ENCODE data around the gene DEPDC1B.
"Not testable (repeated sequence)": the region's sequence is repeated elsewhere in the genome, so short reads cannot be mapped to it uniquely, and the experiment has no call there.

Gene DEPDC1B, protein sequence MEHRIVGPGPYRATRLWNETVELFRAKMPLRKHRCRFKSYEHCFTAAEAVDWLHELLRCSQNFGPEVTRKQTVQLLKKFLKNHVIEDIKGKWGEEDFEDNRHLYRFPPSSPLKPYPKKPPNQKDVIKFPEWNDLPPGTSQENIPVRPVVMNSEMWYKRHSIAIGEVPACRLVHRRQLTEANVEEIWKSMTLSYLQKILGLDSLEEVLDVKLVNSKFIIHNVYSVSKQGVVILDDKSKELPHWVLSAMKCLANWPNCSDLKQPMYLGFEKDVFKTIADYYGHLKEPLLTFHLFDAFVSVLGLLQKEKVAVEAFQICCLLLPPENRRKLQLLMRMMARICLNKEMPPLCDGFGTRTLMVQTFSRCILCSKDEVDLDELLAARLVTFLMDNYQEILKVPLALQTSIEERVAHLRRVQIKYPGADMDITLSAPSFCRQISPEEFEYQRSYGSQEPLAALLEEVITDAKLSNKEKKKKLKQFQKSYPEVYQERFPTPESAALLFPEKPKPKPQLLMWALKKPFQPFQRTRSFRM

DNA sequence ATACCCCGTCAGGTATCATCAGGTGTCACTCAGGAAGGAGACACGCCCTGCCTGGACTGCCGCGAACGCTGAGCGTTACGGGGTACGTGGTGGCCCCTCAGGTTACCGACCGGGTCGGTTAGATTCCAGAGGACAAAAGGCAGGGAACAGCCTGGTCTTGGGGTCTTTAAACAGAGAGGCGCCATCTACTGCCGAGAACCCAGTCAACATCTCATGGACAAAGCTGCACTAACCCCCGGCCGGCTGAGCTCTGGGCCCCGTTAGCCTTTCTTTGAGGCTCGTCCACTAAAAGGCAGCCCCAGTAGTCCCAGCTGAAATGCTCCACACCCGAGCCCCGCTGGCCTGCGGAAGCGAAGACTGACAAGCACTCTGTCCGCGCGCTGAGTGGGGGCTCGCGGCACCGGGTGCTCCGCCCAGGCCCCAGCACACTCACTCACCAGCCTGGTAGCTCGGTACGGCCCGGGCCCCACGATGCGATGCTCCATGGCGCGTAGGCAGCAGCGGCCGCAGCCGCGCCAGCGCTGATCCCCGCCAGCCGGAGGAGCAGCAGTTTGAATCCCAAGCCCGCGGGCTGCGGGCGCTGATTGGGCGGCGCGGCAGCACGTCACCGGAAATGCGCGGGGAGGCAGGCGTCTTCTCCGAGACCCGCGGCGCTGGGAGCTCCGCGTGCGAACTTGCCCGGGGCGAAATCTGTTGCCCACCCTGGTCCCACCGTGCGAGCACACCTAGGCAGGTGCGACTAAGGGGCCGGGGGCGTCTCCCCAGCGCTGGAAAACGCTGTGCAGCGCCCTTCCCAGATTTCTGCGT is at the start of gene DEPDC1B:
TSS of gene DEPDC1B (minus strand) at position 558 of the 807 bp plus-strand sequence. CDS start at position 485, 73 bp downstream.
- DNase-seq (ENCODE audit: low read depth) = peak; percentile 67

DNA sequence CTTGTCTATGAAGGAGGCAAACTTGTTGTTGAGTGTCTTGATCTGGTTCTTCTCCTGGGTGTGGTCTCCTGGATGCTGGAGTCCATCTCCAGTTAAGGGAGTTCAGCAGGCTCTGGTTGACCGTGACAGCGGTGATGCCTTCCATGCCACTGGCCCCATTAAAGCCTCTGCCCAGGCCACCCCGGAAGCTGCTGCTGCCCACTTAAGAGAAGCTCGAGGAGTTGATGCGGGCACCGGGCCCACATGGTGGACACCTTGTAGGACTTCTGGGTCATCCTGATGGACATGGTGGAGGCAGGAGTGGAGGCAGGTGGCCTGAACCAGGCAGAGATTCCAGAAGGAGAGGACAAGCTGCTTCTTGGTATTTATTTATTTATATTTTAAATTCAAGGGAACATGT is 44.7 kb upstream of the DEPDC1B start:
- no peak for DNase-seq (ENCODE audit: low read depth)

DNA sequence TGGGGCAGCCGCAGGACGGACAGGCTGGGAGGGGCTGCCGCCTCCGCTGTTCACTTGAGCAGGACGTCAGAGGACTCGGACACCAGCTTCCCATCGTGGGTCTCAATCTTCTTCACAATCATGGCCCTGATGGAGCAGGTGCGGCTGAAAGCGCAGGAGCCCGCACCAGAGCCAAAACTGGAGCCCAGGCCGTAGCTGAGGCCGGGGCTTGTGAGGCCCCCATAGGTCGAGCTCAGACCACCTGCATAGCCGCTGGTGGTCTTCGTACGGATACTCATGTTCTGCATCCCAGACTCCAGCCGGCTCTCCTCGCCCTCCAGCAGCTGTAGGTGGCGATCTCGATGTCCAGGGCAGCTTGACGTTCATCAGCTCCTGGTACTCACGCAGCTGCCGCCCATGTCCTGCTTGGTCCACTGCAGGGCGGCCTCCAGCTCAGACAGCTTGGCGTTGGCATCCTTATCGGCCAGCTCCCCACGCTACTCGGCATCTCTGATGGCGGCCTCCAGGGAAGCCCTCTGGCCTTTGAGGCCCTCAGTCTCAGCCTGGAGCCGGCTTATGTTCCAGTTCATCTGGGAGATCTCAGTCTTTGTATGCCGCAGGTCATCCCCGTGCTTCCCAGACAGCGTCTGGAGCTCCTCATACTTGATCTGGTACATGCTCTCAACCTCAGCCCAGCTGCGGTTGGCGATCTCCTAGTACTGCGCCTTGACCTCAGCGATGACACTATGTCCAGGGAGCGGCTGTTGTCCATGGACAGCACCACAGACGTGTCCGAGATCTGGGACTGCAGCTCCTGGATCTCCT is 43.7 kb upstream of the DEPDC1B start:
- DNase-seq (ENCODE audit: low read depth) = no peak

DNA sequence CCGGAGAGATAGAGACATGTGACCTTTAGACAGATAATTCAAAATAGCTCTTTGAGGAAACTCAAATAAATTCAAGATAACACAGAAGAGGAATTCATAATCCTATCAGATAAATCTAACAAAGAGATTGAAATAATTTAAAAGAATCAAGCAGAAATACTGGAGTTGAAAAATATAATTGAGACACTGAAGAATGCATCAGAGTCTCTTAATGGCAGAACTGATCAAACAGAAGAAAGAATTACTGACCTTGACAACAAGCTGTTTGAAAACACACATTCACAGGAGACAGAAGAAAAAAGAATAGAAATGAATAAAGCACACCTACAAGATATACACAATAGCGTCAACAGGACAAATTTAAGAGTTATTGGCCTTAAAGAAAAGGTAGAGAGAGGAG is 40.4 kb upstream of the DEPDC1B start:
- DNase-seq (ENCODE audit: low read depth) = no peak

DNA sequence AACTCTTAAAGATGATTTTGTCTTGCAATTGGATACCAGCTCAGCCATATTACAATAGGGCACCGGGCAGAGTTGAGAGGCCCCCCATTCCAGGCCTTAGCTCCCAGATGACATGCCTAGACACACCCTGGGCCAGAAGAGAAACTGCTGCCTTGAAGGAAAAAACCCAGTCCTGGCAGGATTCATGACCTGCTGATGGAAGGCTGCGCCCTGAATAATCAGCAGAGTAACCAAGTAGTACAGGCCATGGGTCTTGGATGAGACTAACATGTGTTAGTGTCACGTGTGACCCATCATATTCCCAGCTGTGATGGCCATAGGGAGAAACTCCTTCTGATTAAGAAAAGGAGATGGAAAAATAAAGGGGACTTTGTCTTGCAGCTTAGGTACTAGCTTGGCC is 39.0 kb upstream of the DEPDC1B start:
- no peak for DNase-seq (ENCODE audit: low read depth)

DNA sequence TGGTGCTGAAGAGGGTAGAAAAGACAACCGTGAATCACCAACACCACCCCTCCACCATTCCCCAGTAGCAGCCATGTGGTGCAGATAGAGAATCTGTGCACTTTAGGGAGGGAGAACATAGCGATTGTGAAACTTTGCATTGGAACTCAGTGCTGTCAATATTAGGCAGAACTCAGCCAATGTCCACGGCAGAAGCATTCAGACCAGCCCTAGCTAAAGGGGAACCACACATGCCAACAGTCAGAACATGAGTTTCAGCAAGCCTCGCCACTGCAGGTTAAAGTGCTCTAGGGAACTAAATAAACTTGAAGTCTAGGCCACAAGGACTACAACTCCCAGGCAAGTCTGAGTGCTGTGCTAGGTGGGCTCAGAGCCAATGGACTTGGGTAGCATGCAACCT is 38.5 kb upstream of the DEPDC1B start:
- no peak for DNase-seq (ENCODE audit: low read depth)

DNA sequence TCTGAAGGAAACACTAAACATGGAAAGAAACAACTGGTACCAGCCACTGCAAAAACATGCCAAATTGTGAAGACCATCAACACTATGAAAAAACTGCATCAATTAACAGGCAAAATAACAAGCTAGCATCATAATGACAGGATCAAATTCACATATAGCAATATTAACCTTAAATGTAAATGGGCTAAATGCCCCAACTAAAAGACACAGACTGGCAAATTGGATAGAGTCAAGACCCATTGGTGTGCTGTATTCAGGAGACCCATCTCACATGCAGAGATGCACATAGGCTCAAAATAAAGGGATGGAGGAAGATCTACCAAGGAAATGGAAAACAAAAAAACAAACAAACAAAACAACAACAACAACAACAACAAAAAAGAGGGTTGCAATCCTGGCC is 30.9 kb upstream of the DEPDC1B start:
- DNase-seq (ENCODE audit: low read depth) = not testable (repeated sequence)

DNA sequence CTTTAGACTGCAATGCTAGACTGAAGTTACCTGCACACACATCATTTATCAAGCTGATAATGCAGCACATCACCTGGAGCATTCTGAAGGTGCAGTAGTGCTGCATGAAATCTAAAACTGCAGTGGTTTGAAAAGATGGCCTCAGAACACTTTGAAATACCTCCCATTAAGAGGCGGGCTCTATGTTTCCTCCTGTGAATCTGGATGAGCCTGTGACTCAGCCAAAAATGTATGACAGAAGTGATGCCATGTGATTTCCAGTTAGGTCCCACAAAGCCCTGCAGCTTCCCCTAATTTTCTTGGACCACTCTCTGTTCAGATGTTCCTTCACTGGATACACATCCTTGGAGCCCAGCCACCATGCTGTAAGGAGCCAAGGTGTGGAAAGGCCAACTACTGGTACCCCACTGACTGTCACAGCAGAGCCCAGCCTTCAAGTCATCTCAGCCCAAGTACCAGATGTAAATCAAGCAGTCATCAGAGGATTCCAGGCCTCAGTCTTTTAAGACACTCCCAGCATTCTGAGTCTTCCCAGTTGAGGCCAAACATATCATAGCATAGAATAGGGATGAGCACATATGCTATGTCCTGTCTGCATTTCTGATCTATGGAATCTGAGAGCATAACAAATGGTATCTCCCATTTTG is 27.2 kb upstream of the DEPDC1B start:
- DNase-seq (ENCODE audit: low read depth) = no peak

DNA sequence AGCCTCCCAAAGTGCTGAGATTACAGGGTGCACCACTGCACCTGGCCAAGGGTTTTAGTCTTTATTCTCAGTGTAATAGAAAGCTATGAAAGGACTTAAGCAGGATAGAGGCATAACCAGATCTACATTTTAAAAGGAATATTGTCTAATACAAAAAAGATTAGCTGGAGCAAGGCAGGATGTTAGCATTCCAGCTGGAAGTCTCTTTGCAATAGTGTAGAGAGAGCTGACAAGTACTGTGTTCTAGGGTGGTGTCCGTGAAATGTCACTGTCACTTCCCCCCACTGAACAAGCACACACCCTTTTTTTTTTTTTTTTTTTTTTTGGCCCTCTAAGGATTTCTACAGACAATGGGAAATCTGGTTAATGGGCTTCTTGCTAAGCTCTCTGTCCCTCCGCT is 24.2 kb upstream of the DEPDC1B start:
- DNase-seq (ENCODE audit: low read depth) = no peak

DNA sequence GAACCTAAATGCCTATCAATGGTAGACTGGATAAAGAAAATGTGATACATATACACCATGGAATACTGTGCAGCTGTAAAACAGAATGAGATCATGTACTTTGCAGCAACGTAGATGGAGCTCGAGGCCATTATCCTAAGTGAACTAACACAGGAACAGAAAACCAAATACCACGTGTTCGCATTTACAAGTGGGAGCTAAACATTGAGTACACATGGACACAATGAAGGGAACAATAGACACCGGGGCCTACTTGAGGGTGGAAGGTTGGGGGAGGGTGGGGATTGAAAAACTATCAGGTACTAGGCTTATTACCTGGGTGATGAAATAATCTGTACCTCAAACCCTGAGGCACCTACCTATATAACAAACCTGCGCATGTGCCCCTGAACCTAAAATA is 22.4 kb upstream of the DEPDC1B start:
- DNase-seq (ENCODE audit: low read depth) = no peak

DNA sequence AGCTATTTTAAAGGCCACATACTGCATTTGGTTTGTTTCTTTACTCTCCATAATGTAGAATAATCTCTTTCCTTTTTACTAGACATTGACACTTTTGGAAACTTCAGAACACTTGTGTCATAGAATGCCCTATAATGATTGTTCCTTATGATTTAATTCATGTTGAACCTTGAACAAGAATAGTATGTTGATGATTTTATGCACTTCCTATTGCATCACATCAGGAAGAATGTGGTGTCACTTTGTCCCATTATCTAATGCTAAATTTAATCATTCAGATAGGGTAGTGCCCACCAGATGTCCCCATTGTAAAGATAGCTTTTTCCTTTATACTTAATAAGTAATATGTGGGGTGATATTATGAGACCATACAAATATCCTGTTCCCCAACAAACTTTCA is 19.4 kb upstream of the DEPDC1B start:
- DNase-seq (ENCODE audit: low read depth) = no peak

DNA sequence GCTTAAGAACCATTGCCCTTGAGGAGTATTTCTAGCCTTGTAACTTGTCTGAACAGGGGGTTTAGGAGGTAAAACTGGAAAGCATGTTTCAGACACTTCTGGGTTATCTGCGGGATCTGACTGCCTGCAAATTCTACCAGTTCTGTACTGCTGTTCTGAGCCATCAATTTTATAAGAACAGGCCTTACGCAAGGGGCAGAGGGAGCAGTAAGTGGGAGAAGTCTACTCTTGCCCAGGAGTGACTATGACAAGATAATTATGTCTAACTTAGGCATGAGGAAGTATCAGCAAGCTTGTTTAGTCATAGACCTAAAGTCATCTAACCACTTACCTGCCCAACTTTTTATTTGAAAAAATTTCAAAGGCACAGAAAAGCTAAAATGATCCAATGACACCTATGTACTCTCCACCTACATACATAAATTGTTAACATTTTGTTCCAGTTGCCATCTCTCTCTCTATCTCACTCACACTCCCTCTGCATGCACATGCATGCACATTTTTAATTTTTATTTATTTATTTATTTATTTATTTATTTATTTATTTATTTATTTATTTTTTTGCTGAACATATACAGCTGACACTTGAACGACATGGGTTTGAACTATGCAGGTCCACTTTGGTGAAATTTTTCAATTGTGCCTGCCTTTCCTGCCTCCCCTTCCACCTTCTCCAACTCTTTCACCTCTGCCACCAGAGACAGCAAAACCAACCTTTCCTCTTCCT is 18.4 kb upstream of the DEPDC1B start:
- no peak for DNase-seq (ENCODE audit: low read depth)

DNA sequence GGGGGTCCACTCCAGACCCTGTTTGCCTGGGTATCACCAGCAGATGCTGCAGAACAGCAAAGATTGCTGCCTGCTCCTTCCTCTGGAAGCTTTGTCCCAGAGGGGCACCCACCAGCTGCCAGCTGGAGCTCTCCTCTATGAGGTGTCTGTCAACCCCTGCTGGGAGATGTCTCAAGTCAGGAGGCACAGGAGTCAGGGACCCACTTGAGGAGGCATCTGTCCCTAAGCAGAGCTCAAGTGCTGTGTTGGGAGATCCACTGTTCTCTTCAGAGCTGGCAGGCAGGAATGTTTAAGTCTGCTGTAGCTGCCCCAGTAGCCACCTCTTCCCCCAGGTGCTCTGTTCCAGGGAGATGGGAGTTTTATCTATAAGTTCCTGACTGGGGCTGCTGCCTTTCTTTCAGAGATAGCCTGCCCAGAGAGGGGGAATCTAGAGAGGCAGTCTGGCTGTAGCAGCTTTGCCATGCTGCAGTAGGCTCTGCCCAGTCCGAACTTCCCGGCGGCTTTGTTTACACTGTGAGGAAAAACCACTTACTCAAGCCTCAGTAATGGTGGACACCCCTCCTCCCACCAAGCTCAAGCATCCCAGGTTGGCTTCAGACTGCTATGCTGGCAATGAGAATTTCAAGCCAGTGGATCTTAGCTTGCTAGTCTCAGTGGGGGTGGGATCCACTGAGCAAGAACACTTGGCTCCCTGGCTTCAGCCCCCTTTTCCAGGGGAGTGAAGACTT is 15.4 kb upstream of the DEPDC1B start:
- not testable (repeated sequence) for DNase-seq (ENCODE audit: low read depth)

DNA sequence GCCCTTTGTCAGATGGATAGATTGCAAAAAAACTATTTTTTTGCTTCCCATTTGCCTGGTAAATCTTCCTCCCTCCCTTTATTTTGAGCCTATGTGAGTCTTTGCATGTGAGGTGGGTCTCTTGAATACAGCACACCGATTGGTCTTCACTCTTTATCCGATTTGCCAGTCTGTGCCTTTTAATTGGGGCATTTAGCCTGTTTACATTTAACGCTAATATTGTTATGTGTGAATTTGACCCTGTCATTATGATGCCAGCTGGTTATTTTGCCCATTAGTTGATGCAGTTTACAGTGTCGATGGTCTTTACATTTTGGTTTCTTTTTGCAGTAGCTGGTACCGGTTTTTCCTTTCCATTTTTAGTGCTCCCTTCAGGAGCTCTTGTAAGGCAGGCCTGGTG is 13.0 kb upstream of the DEPDC1B start:
- DNase-seq (ENCODE audit: low read depth) = no peak

DNA sequence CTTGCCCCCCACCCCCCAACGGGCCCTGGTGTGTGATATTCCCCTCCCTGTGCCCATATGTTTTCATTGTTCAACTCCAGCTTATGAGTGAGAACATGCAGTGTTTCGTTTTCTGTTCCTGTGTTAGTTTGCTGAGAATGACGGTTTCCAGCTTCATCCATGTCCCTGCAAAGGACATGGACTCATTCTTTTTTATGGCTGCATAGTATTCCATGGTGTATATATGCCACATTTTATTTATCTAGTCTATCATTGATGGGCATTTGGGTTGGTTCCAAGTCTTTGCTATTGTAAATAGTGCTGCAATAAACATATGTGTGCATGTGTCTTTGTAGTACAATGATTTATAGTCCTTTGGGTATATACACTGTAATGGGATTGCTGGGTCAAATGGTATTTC is 11.9 kb upstream of the DEPDC1B start:
- not testable (repeated sequence) for DNase-seq (ENCODE audit: low read depth)

DNA sequence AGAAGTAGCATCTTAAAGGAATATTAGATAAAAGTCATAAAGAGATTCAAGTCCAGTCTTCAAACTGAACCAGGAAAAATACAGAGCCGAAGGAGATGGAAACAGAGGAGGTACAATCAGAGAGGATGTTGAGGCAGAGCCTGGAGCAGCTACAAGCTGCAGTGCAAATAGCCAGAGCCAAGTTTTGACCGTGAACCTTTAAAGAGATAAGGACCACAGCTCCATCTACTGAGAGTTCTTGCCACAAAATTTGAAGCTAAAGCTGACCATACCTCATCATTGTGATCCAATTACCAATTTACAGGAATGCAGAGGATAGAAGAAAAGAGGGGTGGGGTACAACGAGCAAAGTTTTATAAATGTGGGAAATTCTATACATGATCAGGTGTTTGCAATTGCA is 10.4 kb upstream of the DEPDC1B start:
- no peak for DNase-seq (ENCODE audit: low read depth)

DNA sequence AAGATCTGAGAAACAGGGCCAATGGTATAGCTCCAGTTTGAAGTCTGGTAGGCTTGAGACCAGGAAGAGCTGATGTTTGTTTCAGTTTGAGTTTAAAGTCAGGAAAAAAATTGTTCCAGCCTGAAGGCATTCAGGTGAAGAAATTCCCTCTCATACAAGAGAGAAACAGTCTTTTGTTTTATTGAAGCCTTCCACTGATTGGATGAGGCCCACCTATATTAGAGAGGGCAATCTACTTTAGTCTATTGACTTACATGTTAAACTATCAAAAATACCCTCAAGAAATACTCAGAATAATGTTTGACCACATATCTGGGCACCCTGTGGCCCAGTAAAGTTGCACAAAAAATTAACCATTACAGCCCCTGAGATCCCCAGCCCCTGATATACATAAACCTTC is 5.2 kb upstream of the DEPDC1B start:
- DNase-seq (ENCODE audit: low read depth) = no peak

DNA sequence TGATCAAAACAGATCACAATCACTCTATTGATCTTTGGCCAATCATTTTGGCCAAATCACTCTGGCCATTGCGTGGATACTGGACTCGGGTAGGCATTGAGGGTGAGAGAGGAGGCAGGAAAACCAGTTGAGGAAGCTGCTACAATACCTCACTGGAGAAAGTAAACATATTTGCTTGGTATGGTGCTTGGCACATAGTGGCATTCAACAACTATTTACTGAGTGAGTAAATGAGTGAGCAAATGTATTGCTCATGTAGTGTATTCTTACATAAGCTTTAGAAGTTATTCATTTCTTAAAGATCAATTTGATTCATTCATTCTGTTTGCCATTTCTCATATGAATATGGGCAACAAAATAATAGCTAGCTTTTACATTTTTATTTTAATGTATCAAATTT is 4.0 kb upstream of the DEPDC1B start:
- DNase-seq (ENCODE audit: low read depth) = no peak

DNA sequence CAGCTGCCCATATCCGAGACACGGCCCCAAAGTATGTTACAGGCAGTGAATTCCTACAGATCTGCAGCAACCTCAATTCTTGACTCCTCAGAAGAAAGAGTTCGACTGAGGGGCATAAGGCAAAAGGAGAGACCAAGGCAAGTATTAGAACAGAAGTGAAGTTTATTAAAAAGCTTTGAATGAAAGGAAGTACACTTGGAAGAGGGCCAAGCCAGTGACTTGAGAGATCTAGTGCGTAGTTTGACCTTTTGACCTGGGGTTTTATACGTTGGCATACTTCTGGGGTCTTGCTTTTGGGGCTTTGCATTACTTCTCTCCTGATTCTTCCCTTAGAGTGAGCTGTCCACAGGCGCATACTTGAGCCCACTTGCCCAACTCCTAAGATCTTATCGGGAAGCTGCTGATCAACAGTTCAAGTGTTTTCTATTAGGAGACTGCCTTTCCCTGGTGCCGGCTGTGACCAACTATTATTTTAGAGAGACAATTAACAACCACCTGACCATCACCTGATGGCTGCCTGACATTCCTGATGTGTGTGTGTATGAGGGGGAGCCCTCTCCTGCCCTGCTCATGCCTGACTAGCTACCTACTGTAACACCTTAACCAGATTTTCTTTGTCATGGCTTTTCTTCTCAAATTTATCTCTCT is 1.5 kb upstream of the DEPDC1B start:
- DNase-seq (ENCODE audit: low read depth) = no peak

DNA sequence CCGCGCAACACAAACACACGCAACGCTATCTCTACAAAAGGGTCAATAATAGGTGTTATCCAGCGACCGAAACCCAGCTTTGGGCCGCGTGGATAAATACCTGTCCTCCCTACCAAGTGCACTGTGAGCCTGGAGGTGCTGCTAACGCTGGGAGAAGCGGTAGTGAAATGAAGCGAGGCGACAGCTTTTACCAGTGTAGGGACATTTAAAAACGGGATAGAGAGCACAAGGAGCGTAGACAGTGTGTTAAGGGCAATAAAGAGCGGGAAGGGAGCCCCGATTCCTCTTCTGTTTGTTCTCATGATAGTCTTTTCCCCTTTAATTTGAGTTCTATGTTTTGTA is 421 bp upstream of the DEPDC1B start:
- no peak for DNase-seq (ENCODE audit: low read depth)
